Left lung (tissue), 10 donors: ENCODE results near the gene HES3. TPM values are rescaled to one million over a fixed set of nuclear protein-coding genes. Genes with fewer than 3 reads are reported as not detected.

Experiments
- ATAC-seq: fragments of 200-7000 bp; cut with Tn5 transposase; one replicate; pipeline ENCODE4 v1.9.1; 2020; ENCODE audit warnings: moderate library complexity
- DNase-seq, 4 donors: peaks; one replicate each; pipeline ENCODE4 v3.0.0-alpha.2; 2013 to 2020
- H3K27ac ChIP-seq, 2 donors: fragments of 200-600 bp; sonication (generic) in 1 of 2; one replicate each; pipeline versions ENCODE4 v1.5.0 to v1.8.0; 2020 to 2021
- H3K27me3 ChIP-seq, 2 donors: fragments of 200-600 bp; sonication (generic) in 1 of 2; one replicate each; pipeline versions ENCODE4 v1.5.0 to v1.8.0; 2020 to 2021
- H3K36me3 ChIP-seq, 2 donors: fragments of 200-600 bp; sonication (generic) in 1 of 2; one replicate each; pipeline versions ENCODE4 v1.5.0 to v1.8.0; 2020 to 2021
- H3K4me1 ChIP-seq, 2 donors: fragments of 200-600 bp; one replicate each; pipeline ENCODE4 v1.8.0; 2021
- H3K4me3 ChIP-seq, 2 donors: fragments of 200-600 bp; sonication (generic) in 1 of 2; one replicate each; pipeline versions ENCODE4 v1.5.0 to v1.8.0; 2020 to 2021; ENCODE audit warnings: mild to moderate bottlenecking in 1 of 2
- H3K9me3 ChIP-seq, 2 donors: fragments of 200-600 bp; sonication (generic) in 1 of 2; one replicate each; pipeline versions ENCODE4 v1.5.0 to v1.8.0; 2020 to 2021
- intact Hi-C, 2 donors: fragments of 100-400 bp; cut with DNase I; formaldehyde crosslinking; loops; one replicate each; pipeline versions ENCODE4 v1.11.2 to v1.14.2; 2022
- polyA plus RNA-seq, 6 donors: library from polyadenylated mRNA; unstranded; fragments of 120-200 nt; gene quantifications; one replicate each; pipeline ENCODE4 v1.2.1, GENCODE V29; 2013; ENCODE audit not compliant: insufficient read length in 6 of 6
- total RNA-seq, 2 donors: library from RNA; stranded (reverse); fragmentation: NEBNext Ultra II Directional; extraction: Animal tissue kit (Norgen Biotek cat#: 25700); gene quantifications; one replicate each; pipeline ENCODE4 v1.2.1, GENCODE V29; 2021
- TF ChIP-seq, protein P1 (sequence below), 2 donors: fragments of 200-600 bp; sonication (generic) in 1 of 2; IDR thresholded peaks; one replicate each; pipeline versions ENCODE4 v1.5.0 to v1.8.0; 2021; ENCODE audit warnings: antibody characterized with exemption in 2 of 2
- donor health status: DM: no; HTN: yes; CAD: no.
- donor health status: DM: no; HTN: no; CAD: no.

The HES3 gene
- total and polyA plus RNA-seq, 8 donors: not detected

DNA sequence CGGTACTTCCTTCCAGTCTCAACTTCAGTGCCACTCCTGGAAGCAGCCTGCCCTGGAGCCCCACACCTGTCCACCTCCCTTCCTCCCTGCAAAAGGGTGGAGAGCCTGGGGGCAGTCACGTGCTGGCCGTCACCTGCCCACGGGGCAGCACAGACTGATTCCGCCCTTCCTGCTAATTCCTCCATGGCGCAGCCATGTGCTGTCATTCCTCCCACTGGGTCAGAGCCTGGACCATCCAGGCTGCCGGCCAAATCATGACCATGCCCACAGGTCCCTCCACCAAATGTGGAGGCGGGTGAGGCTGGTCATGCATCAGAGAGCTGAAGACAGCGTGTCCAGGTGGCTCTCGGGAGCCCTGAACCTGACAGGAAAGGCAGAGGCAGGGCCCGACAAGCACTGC is 41.4 kb downstream of the HES3 start:
- TF ChIP-seq, protein P1, sequence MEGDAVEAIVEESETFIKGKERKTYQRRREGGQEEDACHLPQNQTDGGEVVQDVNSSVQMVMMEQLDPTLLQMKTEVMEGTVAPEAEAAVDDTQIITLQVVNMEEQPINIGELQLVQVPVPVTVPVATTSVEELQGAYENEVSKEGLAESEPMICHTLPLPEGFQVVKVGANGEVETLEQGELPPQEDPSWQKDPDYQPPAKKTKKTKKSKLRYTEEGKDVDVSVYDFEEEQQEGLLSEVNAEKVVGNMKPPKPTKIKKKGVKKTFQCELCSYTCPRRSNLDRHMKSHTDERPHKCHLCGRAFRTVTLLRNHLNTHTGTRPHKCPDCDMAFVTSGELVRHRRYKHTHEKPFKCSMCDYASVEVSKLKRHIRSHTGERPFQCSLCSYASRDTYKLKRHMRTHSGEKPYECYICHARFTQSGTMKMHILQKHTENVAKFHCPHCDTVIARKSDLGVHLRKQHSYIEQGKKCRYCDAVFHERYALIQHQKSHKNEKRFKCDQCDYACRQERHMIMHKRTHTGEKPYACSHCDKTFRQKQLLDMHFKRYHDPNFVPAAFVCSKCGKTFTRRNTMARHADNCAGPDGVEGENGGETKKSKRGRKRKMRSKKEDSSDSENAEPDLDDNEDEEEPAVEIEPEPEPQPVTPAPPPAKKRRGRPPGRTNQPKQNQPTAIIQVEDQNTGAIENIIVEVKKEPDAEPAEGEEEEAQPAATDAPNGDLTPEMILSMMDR (IDR thresholded peaks at IDR 0.05): no peak
- H3K36me3 ChIP-seq: peaks cover 0 to 2% of the 10 kb centered on the region in 2 donors
- H3K9me3 ChIP-seq: no peaks in the 10 kb centered on the region
- H3K27me3 ChIP-seq: no peaks in the 10 kb centered on the region
- ATAC-seq (no peak), DNase-seq (no peak)
- intact Hi-C loops: no loop called here
- H3K4me3 ChIP-seq: no peak overlapping the region
- no peak overlapping the region for H3K27ac ChIP-seq
- peaks cover 0 to 3% of the 10 kb centered on the region in 2 donors for H3K4me1 ChIP-seq

DNA sequence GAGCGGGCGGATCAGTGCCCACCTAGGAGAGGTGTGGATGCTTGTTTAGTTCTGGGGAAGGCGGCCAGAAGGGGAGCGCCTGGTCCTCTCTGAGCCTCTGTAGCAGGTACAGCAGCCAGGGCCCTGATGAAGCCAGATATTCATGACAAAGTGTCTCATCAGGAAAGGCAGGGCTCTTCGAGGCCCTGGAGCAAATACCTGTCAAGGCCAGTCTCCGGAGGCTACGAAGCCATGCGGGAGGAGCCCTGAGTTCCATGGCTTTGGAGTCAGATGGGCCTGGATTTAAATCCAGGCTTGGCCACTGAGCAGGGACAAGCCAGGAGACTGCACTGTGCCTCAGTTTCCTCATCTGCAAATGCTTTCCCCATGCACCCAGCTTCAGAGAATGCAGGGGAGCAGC is 42.3 kb downstream of the HES3 start:
- H3K27ac ChIP-seq: no peak overlapping the region
- intact Hi-C loops: no loop called here
- no peak for ATAC-seq
- no peak overlapping the region for H3K4me3 ChIP-seq
- H3K4me1 ChIP-seq: peaks cover 0 to 3% of the 10 kb centered on the region in 2 donors
- no peaks in the 10 kb centered on the region for H3K9me3 ChIP-seq
- TF ChIP-seq, protein P1 (IDR thresholded peaks at IDR 0.05): no peak
- H3K36me3 ChIP-seq: no peaks in the 10 kb centered on the region
- DNase-seq: no peak
- H3K27me3 ChIP-seq: no peaks in the 10 kb centered on the region

GRCh38 chr1:6287029-6287428 is 43.0 kb downstream of the HES3 start:
- intact Hi-C loops: no loop called here
- no peak for DNase-seq
- no peaks in the 10 kb centered on the region for H3K36me3 ChIP-seq
- peak; percentile 26 for ATAC-seq
- no peaks in the 10 kb centered on the region for H3K9me3 ChIP-seq
- H3K27ac ChIP-seq: peak overlapping the region in 1 of 2 donors; percentile 53
- H3K4me1 ChIP-seq: peaks cover 0 to 3% of the 10 kb centered on the region in 2 donors
- TF ChIP-seq, protein P1 (IDR thresholded peaks at IDR 0.05): no peak
- no peak overlapping the region for H3K4me3 ChIP-seq
- no peaks in the 10 kb centered on the region for H3K27me3 ChIP-seq

DNA sequence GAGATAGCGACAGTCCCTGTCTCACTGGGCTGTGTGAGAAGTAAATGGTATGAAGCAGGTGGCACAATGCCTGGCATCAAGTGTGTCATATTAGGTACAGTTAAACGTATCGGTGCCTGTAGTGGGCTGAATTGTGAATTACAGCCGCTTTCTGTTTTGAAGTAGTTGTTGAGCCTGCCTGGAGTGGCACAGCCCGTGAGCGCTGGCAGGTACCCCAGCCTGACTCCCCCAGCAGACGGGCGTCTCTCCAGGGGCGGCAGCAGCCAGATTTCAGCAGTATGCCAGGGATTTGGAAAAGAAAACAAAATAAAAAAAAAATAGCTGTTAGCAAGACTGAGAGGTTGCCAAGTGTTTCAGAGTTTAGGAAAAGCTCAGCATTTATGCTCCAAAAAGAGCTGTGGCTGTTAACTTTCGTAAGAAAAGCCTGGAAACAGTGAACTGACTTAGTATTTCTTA is 43.5 kb downstream of the HES3 start:
- ATAC-seq (peak; percentile 87), DNase-seq (peak in 2 of 4 donors; percentile 59 to 80)
- H3K27me3 ChIP-seq: no peaks in the 10 kb centered on the region
- TF ChIP-seq, protein P1 (IDR thresholded peaks at IDR 0.05): no peak
- no peak overlapping the region for H3K4me3 ChIP-seq
- H3K36me3 ChIP-seq: no peaks in the 10 kb centered on the region
- peaks cover 0 to 3% of the 10 kb centered on the region in 2 donors for H3K4me1 ChIP-seq
- intact Hi-C loops: no loop called here
- H3K9me3 ChIP-seq: no peaks in the 10 kb centered on the region
- peak overlapping the region in 1 of 2 donors; percentile 53 for H3K27ac ChIP-seq

- no peaks in the 10 kb centered on the region for H3K36me3 ChIP-seq
- H3K4me3 ChIP-seq: no peak overlapping the region
- peaks cover 0 to 3% of the 10 kb centered on the region in 2 donors for H3K4me1 ChIP-seq
- intact Hi-C loops: no loop called here
- TF ChIP-seq, protein P1 (IDR thresholded peaks at IDR 0.05): no peak
- no peaks in the 10 kb centered on the region for H3K27me3 ChIP-seq
- H3K9me3 ChIP-seq: no peaks in the 10 kb centered on the region
- H3K27ac ChIP-seq: peak overlapping the region in 1 of 2 donors; percentile 53
- DNase-seq: no peak
- no peak for ATAC-seq
These were observed 44.0 kb downstream of the HES3 start for GRCh38 chr1:6288026-6288425.
